ENCODE data around the gene MOB3C.

DNA sequence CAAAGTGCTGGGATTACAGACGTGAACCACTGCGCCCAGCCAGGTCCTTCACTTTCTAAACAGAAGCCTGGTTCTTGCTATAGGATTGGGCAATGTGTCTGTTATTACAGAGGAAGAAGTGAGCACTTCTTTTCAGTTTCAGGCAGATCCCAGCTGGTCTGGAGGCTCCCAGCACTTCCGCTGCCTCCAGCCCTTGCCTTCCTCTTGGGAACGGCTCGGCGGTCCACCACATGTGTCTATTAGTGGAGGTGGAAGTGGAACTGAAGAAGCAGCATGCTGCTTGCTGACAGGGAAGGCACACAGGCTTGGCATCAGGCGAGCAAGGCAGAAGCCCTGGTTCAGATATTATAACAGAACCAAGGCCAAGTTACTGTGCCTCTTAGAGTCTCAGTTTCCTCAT is 29.5 kb downstream of the MOB3C start:
- TF ChIP-seq, protein P1, sequence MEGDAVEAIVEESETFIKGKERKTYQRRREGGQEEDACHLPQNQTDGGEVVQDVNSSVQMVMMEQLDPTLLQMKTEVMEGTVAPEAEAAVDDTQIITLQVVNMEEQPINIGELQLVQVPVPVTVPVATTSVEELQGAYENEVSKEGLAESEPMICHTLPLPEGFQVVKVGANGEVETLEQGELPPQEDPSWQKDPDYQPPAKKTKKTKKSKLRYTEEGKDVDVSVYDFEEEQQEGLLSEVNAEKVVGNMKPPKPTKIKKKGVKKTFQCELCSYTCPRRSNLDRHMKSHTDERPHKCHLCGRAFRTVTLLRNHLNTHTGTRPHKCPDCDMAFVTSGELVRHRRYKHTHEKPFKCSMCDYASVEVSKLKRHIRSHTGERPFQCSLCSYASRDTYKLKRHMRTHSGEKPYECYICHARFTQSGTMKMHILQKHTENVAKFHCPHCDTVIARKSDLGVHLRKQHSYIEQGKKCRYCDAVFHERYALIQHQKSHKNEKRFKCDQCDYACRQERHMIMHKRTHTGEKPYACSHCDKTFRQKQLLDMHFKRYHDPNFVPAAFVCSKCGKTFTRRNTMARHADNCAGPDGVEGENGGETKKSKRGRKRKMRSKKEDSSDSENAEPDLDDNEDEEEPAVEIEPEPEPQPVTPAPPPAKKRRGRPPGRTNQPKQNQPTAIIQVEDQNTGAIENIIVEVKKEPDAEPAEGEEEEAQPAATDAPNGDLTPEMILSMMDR (IDR thresholded peaks at IDR 0.05), result no peak
- TF ChIP-seq POLR2A (IDR thresholded peaks at IDR 0.05), result no peak

All from breast epithelium (tissue), 3 donors.